GM19372 (cell line): ENCODE measurements around the gene MBIP.
"Not testable (repeated sequence)": the region's sequence is repeated elsewhere in the genome, so short reads cannot be mapped to it uniquely, and the experiment has no call there.

Experiments
- ATAC-seq: cut with Tn5 transposase; IDR thresholded peaks from one replicate; pipeline ENCODE4 v1.9.1; 2021; ENCODE audit warnings: mild to moderate bottlenecking, low read depth, moderate library complexity; ENCODE audit not compliant: unreplicated experiment

The MBIP gene, protein sequence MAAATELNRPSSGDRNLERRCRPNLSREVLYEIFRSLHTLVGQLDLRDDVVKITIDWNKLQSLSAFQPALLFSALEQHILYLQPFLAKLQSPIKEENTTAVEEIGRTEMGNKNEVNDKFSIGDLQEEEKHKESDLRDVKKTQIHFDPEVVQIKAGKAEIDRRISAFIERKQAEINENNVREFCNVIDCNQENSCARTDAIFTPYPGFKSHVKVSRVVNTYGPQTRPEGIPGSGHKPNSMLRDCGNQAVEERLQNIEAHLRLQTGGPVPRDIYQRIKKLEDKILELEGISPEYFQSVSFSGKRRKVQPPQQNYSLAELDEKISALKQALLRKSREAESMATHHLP

DNA sequence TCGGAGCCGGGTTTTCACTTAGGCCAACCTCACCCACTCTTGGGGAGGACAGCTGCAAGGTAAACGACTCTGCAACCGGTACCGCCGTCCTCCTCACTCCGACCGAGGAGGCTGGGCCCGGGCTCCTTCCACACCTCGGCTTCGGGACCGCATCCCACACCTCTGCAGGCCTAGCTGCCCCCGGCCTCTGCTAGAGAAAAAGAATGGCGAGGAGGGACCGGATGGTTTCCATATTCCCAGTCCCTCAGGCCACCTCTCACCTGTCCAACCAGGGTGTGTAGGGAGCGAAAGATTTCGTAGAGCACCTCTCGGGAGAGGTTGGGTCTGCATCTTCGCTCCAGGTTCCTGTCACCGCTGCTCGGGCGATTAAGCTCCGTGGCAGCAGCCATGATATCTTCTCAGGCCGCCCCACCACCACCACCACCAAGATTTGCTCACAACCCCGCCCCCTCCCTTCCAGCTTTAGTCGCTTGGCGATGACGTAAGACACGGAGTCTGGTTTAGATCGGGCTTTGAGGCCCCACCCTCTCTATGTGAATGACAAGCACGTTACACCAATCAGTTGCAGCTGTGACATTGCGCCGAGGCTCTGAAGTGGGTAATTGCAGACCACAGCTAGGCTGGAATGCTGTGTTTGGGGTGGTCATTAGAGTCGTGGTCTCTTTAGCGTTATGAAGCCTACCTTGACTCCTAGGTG lies at the start of gene MBIP:
MBIP (minus strand) TSS at position 438 of the 697 bp plus-strand sequence; CDS start at position 389, 49 bp downstream.
- peak; percentile 97 for ATAC-seq

DNA sequence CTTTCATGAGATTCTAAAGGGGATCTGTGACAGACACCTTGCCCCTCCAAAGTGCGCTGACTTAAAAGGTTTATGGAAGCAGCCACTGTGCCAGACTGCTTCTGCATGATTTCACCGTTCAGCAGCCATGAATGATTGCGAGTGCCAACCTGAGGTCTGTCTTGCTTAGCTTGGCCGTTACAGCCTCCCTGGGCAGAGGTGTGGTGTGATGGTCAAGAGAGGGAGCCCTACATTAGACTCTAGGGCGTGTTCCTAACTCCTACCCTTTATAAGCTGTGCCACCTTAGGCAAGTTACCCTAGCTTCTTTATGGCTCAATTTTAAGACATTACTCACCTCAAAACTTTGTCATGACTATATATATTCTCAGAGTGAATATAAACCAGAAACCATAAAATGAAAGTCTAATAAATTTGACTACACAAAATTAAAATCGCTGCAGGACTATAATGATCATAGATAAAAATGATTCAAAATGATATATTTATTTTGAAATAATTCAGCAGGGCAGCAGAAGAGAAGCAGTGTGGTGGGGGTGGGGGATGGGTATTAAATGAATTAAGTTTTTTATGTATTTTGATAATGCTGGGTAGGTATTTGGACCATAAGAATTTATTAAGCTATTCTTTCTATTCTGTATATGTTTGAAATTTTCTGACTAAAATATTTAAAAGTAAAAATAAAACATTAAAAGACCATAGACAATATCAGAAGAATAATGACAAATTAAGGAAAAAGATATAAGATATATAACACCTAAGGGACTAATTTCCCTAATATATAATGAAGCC lies 47.7 kb upstream of the MBIP start:
- ATAC-seq: no peak

DNA sequence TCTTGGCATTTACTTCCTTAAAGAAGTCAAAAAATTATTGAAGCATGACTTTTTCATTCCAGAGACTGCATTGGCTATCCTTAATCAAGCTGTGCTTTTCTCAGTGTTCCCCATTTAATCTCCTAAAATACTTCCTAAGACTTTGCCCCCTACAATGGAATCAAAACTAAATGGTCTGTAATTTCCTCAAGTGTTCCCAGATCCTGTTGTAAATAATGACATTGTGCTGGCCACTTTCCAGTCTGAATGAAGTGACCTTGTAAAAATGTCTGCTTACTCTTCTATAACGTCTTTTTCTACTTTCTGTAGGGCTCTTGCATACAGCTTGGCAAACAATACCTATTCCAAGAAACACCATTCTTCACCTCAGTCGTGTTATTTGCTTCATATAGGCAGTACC lies 45.3 kb upstream of the MBIP start:
- no peak for ATAC-seq

DNA sequence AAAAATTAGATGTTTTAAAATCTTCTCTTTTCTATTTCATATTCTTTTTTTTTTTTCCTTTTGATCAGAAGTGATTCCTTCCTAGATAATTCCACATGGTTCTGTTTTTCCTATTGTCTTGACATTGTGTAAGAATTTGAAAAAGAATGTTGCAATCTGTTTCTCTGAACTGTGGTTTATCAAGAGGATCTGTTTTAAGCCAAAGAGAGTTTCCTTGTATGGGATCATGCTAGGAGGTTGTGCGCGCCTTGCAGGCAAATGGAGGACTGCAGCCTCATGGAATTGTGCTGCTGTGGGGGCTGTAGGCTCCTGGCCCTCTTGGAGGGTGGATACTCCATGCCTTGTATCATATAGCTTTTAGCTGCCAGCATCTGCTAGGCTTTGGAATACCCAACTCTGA lies 43.3 kb upstream of the MBIP start:
- ATAC-seq: no peak

DNA sequence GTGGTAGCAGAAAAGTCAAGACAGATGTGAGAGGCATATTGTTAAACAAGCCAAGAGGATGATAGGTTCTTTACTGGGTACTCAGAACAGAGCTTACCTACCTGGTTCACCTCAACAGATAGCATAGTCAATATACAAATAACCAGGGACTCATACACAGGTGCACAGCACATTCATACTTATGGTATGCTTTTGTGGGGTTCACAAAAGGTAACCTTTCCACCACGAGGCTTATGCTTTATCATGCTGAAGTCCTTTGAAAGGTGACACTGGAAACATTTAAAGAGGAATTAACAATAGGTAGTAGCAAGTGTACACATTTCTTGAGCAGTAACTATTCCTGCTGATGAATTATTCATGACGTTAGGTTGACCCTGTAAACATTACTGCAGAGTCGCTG lies 42.2 kb upstream of the MBIP start:
- no peak for ATAC-seq

DNA sequence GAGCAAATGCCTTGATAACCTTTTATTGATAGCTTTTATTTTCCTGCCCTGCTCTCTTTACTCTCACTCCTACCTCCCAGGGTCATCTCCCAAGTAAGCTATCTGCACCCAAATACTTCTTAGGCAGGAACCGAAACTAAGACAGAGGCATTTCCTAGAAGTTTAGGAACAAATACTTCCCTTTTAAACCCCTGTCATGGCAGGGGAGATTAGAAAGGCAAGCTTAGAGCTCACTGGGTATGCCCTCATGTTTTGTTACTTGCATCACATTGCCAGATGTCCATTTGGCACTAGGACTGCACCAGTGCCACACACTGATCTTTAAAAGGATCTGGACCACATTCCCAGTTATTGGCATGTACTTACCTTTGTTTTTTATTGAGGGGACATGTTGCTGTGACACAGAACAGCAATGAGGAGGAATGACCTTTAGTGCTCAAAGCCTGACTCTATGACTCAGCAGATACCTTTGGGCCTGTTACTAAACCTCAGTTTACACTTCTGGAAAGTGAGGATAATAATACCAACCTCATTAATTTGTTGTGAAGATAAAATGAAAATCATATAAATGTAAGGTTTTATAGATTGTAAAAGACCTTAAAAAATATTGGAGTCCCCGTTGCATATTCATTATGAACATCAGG lies 40.9 kb upstream of the MBIP start:
- no peak for ATAC-seq

DNA sequence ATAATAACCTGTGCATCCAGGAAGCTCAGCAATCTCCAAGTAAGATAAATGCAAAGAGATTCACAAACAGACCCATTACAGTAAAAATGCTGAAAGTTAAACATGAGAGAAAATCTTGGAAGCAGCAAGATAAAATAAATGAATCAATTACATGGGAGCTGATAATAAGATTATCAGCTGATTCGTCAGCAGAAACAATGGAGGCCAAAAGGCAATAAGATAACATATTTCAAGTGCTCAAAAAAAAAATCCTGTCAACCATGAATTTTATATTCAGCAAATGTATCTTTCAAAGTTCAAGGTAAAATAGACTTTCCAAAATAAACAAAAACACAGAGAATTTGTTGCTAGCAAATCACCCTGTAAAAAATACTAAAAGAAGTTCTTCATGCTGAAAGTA lies 36.4 kb upstream of the MBIP start:
- ATAC-seq: no peak

DNA sequence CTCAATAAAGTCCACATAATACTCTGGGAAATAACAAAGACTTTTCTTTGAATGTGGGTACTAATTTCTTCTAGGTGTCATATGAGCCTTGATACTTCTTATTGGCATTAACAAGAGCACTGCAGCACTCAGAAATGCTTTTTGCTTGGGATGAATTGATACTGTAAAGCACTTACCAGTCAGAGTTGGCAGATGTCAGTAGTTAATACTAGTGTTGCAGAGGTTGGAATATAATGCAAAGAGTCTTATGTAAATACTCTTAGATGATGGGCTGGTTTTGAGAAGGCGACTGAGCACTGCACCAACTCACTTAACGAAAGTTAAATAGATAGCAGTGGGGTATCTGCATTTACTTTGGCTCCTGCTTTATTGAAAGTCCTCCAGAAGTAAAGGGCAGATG lies 25.6 kb upstream of the MBIP start:
- no peak for ATAC-seq

DNA sequence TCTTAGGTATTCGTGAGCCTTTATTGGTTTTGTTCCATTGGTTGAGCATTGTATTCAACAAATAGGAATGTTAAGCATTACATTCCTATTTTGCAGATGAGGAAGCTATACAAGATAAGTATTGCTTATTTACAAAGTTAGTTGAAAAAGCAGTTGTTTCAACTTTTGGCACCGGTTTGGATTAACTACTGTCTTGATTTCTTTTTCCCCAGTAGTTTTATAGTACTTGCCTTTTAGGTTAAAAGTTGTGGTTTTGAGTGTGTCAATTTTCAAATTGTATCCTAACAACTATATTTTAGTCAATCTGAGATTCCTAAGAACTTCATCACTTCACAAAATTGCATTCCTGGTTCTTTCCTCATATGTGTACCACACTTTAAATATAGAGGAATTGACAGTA lies 23.8 kb upstream of the MBIP start:
- ATAC-seq: no peak

DNA sequence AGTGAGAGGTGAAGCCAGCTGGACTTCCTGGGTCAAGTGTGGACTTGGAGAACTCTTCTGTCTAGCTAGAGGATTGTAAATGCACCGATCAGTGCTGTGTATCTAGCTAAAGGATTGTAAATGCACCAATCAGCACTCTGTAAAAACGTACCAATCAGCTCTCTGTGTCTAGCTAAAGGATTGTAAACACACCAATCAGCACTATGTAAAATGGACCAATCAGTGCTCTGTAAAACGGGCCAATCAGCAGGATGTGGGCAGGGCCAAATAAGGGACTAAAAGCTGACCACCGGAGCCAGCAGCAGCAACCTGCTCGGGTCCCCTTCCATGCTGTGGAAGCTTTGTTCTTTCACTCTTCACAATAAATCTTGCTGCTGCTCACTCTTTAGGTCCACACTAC lies 21.4 kb upstream of the MBIP start:
- ATAC-seq: not testable (repeated sequence)

DNA sequence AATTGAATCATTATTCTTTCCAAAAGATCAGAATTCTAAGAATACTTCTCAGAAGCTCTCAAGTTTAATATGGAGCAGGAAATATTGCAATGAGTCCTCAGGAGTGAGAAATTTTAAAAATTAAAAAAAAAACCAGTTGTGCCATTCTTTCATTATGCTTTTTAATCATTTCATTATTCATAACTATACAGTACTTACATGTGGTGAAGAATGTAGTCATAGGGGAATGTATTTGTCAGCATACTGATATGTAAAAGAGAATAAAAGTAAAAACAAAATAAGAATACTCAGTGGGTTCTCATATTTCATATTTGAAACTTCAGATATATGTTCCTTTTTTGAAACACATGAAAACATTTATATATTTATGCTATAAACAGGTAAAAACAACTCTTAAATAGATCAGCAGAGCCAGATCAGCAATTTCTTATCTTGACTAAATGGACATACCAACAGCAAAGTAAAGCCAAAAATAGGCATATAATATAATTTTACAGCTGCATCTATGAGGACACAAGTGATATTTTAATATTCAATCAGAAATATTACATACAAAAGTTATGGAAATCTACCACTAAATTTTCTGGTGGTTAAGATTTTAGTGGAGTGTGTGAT lies 19.9 kb upstream of the MBIP start:
- no peak for ATAC-seq

DNA sequence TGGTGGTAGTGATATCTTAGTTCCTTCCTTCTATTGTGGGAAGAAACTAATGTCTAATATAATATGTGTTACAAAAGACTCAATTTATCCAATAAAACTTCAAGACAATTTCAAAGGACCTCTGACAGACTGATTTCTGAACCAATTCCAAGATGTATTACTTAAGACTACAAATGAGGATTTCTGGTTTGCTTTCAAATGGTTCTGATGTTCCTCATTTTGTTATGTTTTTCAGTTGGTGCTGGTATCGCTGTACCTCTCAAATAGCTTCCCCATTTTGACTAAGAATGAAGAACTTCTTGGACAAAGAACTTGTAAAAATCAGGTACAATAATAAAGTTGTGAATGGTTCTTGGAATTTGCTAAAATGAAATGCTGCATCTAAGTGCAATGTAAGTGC lies 19.4 kb upstream of the MBIP start:
- no peak for ATAC-seq

DNA sequence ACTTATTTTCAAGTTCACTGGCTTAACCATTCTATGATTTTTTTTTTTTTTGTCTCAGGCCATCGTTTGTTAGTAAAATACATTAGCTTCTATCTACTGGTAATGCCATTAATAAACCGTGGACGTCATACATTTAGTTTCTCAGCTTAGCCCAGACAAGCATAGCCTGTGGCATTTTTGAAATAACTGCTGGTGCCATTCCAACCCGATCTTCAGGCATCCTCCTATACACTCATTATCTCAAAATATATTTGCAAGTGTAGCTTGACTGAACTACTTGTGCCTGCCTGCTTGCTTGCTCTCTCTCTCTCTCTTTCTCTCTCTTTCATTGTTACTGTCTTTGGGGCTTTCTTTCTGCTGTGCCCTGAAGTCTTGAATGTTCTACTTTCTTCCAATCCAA lies 12.7 kb upstream of the MBIP start:
- ATAC-seq: no peak

DNA sequence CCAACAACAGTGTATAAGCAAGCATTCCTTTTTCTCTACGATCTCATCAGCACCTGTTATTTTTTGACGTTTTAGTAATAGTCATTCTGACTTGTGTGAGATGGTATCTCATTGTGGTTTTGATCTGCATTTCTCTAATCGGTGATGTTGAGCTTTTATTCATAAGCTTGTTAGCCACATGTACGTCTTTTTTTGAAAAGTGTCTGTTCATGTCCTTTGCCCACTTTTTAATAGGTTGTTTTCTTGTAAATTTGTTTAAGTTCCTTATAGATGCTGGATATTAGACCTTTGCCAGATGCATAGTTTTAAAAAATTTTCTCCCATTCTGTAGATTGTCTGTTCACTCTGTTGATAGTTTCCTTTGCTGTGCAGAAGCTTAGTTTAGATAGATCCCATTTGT lies 7.1 kb upstream of the MBIP start:
- not testable (repeated sequence) for ATAC-seq

DNA sequence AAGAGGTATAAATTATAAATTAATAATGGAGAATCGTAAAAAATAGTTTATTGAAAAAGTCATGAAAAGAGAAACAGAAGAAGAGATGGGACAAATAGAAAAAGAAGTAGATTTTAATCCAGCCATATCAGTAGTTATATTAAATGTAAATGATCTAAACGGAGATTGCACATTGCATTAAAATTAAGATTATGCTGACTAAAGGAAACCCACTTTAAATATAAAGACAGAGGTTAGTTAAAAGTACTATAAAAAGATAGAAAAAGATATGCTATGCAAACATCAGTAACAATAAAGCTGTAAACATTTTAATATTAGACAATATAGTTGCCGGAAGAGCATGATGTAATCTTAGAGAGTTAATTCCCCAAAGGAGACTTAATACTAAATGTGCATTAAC lies 5.4 kb upstream of the MBIP start:
- ATAC-seq: no peak

DNA sequence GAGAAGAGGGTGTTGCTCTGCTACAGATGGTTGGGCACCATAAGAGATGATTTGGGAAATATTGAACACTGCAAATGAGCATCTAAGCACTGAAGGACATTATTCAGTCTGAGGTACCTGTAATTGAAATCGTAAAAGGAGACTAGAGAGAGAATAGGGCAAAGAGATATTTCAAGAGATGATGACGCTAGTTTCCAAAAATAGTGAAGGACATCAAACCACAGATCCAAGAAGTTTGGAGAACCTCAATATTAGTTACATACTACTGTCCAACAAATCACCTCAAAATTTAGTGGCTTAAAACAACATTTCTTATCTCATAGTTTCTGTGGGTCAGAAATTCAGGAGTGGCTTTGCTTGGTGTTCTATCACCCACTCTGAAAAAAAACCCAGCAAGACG lies 4.5 kb upstream of the MBIP start:
- no peak for ATAC-seq

DNA sequence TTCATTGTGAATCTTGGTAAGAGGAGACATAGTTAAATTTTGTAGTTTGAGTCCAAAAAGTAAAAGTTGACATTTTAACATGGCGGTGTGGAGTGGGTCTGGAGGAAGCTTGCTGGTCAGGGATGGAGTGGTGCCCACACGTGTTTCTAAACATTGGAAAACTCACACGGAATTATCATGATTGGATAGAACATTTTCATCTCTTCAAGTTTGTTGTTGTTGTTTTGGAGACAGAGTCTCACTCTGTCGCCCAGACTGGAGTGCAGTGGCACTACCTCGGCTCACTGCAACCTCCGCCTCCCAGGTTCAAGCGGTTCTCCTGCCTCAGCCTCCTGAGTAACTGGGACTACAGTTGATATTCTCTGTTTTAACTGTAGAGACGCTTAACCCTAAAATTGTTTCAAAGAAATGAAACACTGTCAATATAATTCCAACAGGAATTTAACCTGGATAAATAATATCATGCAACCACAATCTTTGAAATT lies 502 bp upstream of the MBIP start:
- ATAC-seq: peak; percentile 23

DNA sequence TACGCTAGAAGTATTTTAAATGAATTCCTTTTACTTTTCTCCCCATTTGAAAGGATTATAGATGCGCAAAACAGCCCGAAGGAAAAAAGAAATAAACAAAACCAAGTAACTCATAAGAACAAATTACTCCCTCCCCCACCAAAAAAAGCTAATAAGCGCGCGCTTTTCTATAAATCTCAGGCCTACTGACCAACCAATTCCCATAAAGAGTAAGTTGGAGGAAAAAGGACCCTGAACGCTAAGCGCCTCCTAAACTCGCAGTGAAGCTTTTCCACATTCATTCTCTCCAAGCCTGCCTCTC lies 588 bp downstream of the MBIP start:
- no peak for ATAC-seq

DNA sequence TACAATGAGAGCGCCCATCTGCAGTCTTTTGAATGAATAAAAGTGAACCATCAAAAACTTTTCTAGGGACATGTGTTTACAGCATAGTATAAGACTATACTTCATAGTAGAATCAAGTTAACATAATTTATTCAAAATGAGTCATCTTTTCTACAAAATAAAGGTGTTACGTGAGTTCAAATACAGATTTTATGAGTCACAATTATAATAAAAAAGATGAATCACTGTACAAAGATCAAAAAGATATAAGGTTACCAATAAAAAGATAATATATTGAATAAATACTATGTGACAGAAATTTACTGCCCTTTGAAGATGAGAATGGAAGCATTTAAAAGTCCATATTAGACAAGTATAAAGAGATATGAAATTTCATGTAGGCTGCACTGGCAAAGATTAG lies 2.8 kb downstream of the MBIP start:
- ATAC-seq: no peak

DNA sequence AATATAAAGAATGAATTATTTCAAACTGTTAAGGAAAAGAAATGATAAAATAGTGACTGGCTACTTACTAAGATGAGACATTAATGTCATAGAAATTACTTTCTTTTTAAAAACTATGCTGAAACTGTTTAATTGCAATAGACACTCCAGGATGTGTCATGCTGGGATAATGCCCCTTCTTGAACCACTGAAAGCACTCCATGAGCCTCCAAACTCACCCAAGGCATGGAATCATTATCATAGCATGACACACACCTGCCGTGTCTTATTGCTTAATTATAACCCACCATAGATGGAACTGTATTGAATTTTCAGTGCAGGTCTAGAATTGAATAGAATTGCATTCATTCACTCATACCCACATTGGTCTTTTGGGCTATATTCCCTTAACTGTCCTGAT lies 4.3 kb downstream of the MBIP start:
- ATAC-seq: no peak
